Panc1 (cell line): Measurements from ENCODE around the gene FANCC. TPM values are rescaled to one million over a fixed set of nuclear protein-coding genes. Genes with fewer than 3 reads are reported as not detected.

Experiments used
- ATAC-seq: fragments of 200-7000 bp; cut with Tn5 transposase; 2 replicates; pipeline ENCODE4 v1.9.1; 2020; ENCODE audit warnings: mild to moderate bottlenecking, moderate library complexity
- BruUV-seq: library from RNA; stranded (reverse); fragments of 400-500 nt; replicated peaks from 2 replicates; lab custom pipeline; 2021; lab: Mats Ljungman, UMichigan
- CTCF ChIA-PET: fragments of 300-600 bp; sonication (Branson Sonifier 250); formaldehyde crosslinking; loops from one replicate; lab custom pipeline; 2022; ENCODE audit warnings: antibody characterized with exemption; lab: Charles Lee
- POLR2A ChIA-PET: fragments of 300-600 bp; sonication (Branson Sonifier 250); formaldehyde crosslinking; loops from one replicate; lab custom pipeline; 2022; ENCODE audit warnings: antibody characterized with exemption; lab: Charles Lee
- DNase-seq: peaks from one replicate; pipeline ENCODE4 v3.0.0-alpha.2; 2010; ENCODE audit warnings: low read depth, low spot score
- H3K27ac ChIP-seq: 2 replicates; pipeline ENCODE4 v1.5.1; 2011; ENCODE audit warnings: mild to moderate bottlenecking, low read length, inconsistent platforms
- H3K27me3 ChIP-seq: fragments of 200-500 bp; sonication (Bioruptor generic); 2 replicates; pipeline ENCODE4 v1.6.0; 2014; ENCODE audit warnings: low read length, inconsistent platforms; ENCODE audit not compliant: control insufficient read depth, insufficient read depth
- H3K36me3 ChIP-seq: fragments of 200-500 bp; sonication (Bioruptor generic); 2 replicates; pipeline ENCODE4 v1.5.1; 2014; ENCODE audit warnings: inconsistent platforms, mild to moderate bottlenecking, low read length, moderate library complexity; ENCODE audit not compliant: control insufficient read depth, insufficient read depth
- H3K4me1 ChIP-seq: 2 replicates; pipeline ENCODE4 v1.5.1; 2011; ENCODE audit warnings: inconsistent platforms, mild to moderate bottlenecking, low read length, moderate library complexity; ENCODE audit not compliant: control insufficient read depth, insufficient read depth
- H3K4me3 ChIP-seq, 2 experiments: 2 replicates each; pipeline ENCODE4 v1.5.1; 2011 to 2012; ENCODE audit warnings: low read depth in 2 of 2, low read length in 2 of 2, mild to moderate bottlenecking in 2 of 2, inconsistent platforms in 1 of 2, moderate library complexity in 1 of 2
- H3K9me3 ChIP-seq: fragments of 200-500 bp; sonication (Bioruptor generic); 2 replicates; pipeline ENCODE4 v1.5.1; 2014; ENCODE audit warnings: low read depth, mild to moderate bottlenecking, inconsistent platforms, low read length, moderate library complexity; ENCODE audit not compliant: control insufficient read depth, insufficient read depth
- CTCF ChIP-seq: fragments of 450-650 bp; IDR thresholded peaks from 2 replicates; pipeline ENCODE4 v1.5.1; 2017; ENCODE audit warnings: mild to moderate bottlenecking
- POLR2AphosphoS5 ChIP-seq: IDR thresholded peaks from 2 replicates; pipeline ENCODE4 v1.6.1; 2012; ENCODE audit warnings: mild to moderate bottlenecking, low read depth, low read length, moderate library complexity
- REST ChIP-seq, 2 experiments: IDR thresholded peaks; 2 replicates each; pipeline ENCODE4 v1.6.1; 2011 to 2012; ENCODE audit warnings: low read depth in 2 of 2, control low read depth in 1 of 2, low read length in 1 of 2, mild to moderate bottlenecking in 1 of 2, moderate library complexity in 1 of 2; ENCODE audit not compliant: insufficient read depth in 1 of 2
- SIN3A ChIP-seq: IDR thresholded peaks from 2 replicates; pipeline ENCODE4 v1.6.1; 2012; ENCODE audit warnings: low read depth, mild to moderate bottlenecking, low read length, moderate library complexity, borderline replicate concordance; ENCODE audit not compliant: insufficient read depth
- TCF7L2 ChIP-seq: IDR thresholded peaks from 2 replicates; pipeline ENCODE4 v1.6.1; 2011; ENCODE audit warnings: mild to moderate bottlenecking, low read depth, low read length, inconsistent platforms
- in situ Hi-C: cut with HindIII; loops from 2 replicates; pipeline ENCODE4 v1.10.0; 2016; ENCODE audit warnings: low sequenced_read_pairs, low pct_unique_long_range_greater_than_20kb
- intact Hi-C: fragments of 100-400 bp; cut with micrococcal nuclease; formaldehyde crosslinking; loops from one replicate; pipeline ENCODE4 v1.10.0; 2022; ENCODE audit not compliant: unreplicated experiment
- total RNA-seq: library from RNA; stranded (reverse); gene quantifications from one replicate; pipeline ENCODE4 v1.2.1, GENCODE V29; 2021; ENCODE audit not compliant: unreplicated experiment

Gene FANCC
- total RNA-seq, 1 experiment from 2014 or later: 17.8 TPM

- TF ChIP-seq CTCF (no peak), TCF7L2 (no peak), REST (IDR thresholded peaks at IDR 0.05; ENCODE audit: insufficient read depth in 1 of 2, low read depth in 2 of 2, low read length in 1 of 2) (no peak), POLR2AphosphoS5 (no peak), SIN3A (no peak)
- CTCF ChIA-PET: no interaction called here
- ATAC-seq (no peak), DNase-seq (no peak)
- BruUV-seq: no TSS peak
- Histone ChIP-seq H3K27ac (no peak overlapping the region; the same call in 1 of the 2 replicates), H3K4me3 (no peak overlapping the region), H3K27me3 (no peaks in the 10 kb centered on the region), H3K4me1 (no peaks in the 10 kb centered on the region), H3K36me3 (no peaks in the 10 kb centered on the region), H3K9me3 (no peaks in the 10 kb centered on the region)
- intact Hi-C loops: no loop called here
- in situ Hi-C loops: no loop called here
- POLR2A ChIA-PET: no interaction called here
Observed at GRCh38 chr9:95350266-95350665, 32.8 kb upstream of the FANCC start.

GRCh38 chr9:95349091-95350038, 31.9 kb upstream of the FANCC start:
- ChIA-PET CTCF (no interaction called here), POLR2A (no interaction called here)
- no peaks in the 10 kb centered on the region for H3K4me1 ChIP-seq
- H3K9me3 ChIP-seq: no peaks in the 10 kb centered on the region
- intact Hi-C loops: no loop called here
- no peaks in the 10 kb centered on the region for H3K36me3 ChIP-seq
- ATAC-seq (peak; percentile 80), DNase-seq (no peak)
- in situ Hi-C loops: no loop called here
- no peak for TF ChIP-seq POLR2AphosphoS5
- TF ChIP-seq REST (IDR thresholded peaks at IDR 0.05; ENCODE audit: insufficient read depth in 1 of 2, low read depth in 2 of 2, low read length in 1 of 2): no peak
- no peak for TF ChIP-seq SIN3A
- no peak for TF ChIP-seq TCF7L2
- no peak for TF ChIP-seq CTCF
- BruUV-seq: no TSS peak
- H3K27ac ChIP-seq: no peak overlapping the region; the same call in 1 of the 2 replicates
- no peaks in the 10 kb centered on the region for H3K27me3 ChIP-seq
- peak overlapping the region; percentile 24 to 36 for H3K4me3 ChIP-seq
